Fibroblast of the conjunctiva (primary cell): ENCODE data around the gene UBE2F.
"Not testable (repeated sequence)": the region's sequence is repeated elsewhere in the genome, so short reads cannot be mapped to it uniquely, and the experiment has no call there.

ENCODE experiments used
- DNase-seq: peaks from one replicate; pipeline ENCODE4 v3.0.0-alpha.2; 2010; ENCODE audit warnings: low read depth

The UBE2F gene

DNA sequence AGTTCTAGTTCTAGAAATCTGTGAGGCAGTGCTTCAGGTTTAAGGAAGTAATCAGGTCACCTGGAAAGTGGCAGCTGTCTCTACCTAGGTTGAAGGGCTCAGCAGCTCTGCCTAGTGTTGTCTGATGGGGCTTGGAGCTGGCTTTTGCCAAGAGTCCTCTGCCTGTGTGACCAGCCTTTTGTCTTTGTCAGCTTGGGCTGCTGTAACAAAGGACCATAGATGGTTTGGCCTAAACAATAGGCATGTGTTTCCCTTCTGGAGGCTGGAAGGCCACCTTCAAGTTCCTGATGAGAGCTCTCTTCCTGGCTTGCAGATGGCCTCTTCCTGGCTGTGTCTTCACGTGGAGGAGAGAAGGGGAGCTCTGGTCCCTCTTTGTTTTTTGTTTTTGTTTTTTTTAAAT is 13.3 kb downstream of the UBE2F start:
- DNase-seq = no peak

DNA sequence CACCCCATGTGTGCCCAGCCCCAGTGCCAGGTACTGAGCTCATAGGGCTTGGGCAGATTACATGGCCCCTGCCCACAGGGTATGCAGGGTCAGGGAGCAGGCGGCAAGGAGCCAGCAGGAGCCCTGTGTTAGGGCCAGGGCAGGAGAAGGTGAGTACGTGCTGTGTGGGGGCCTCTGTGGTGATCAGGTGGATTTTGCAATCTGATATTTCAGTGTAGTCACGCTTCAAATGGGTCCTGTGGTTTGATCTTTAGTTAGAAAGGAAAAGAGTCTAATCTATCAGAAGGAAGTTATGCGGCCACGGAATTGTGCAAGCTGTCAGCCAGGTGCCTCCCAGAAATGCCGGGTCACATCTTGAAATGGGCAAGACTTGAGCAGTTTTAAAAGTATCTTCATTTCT is 13.9 kb downstream of the UBE2F start:
- no peak for DNase-seq

DNA sequence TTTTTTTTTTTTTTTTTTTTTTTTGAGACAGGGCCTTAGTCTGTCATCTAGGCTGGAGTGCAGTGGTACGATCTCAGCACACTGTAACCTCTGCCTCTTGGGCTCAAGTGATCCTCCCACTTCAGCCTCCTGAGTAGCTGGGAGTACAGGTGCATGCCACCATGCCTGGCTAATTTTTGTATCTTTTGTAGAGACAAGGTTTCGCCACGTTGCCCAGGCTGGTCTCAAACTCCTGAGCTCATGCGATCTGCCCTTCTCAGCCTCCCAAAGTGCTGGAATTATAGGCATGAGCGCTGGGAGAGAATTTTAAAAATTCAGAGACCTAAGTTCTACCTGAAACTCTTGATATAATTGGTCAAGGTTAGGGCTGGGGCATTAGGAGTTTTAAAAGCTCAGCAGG is 14.8 kb downstream of the UBE2F start:
- DNase-seq = not testable (repeated sequence)

DNA sequence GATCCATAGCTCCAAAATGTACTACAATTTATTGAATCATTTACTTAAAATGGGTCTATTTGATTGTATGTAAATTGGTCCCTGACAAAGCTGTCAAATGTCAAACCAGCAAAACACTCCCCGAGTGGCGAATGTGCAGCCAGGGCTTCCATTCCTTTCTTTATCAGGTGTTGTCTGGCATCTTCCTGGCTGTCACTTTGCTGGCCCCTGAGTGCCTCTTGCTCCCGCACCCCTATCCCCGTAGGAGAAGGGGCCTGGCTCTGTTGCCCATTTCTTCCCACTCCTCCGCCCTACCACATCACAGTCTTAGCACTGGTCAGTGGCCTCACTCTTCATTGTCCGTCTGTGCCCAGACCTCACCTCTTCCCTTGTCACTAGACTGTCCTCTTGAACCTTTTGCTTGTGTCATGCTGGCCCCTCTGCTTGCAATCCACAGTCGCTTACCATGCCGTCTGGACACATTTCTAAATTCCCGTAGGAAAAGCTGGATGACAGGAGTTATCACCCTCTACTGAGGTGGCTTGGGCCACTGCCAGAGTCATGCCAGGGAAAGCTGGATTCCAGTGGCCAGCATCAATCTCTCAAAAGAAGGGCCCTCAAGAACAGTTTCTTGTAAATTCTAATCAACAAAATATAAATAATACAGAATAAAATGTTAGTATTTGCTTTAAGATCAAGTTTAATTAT is 15.4 kb downstream of the UBE2F start:
- DNase-seq = no peak

DNA sequence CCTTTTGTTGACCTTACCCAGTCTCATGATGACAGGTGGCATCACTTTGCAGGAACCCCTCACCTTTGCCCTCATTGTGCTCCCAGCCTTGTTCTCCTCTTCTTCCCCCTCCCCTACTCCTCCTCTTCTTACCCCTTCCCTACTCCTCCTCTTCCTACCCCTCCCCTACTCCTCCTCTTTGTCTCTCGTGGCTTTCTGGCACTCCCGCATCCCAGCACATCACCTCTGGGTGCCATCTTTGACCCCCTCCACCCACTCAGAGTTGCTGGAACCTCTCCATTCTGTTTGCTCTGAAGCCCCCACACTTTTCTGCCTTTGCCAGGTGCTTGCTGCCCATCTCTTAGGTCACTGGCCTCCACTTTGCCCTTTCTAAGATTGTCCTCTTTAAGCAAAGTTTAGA is 17.1 kb downstream of the UBE2F start:
- no peak for DNase-seq

DNA sequence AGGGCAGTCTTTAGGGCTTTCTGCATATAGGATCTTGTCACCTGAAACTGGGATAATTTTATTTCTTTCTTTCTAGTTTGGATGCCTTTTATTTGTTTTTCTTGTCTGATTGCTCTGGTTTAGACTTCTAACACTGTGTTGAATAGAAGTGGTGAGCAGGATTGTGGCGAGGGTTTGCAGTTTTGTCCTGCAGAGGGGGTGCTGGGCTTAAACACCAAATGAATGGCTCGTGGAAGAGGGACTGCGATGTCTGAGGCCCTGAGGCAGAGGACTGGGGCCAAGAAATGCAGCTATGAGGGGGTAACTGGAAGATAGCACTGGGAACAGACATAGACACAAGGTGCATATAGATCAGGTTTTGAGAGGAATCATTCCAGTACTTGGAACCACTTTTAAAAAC is 20.5 kb downstream of the UBE2F start:
- no peak for DNase-seq

DNA sequence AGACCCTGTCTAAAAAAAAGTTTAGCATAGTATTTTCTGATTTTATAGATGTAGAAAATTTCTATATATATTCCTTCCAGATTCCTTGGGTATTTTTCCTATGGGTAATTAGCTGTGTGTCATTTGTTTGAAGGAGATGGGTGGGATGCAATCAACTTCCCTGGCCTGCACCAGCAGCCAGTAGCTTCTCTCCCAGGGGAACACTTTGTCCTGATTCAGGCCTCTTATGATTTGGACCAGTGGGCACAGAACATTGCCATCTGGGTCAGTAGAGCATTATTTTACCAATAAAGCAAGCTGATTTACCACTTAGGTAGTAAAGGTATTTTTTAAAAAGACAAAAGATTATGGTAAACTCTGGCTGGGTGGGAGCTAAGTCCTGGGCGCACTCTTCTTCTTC is 26.9 kb downstream of the UBE2F start:
- DNase-seq = no peak

DNA sequence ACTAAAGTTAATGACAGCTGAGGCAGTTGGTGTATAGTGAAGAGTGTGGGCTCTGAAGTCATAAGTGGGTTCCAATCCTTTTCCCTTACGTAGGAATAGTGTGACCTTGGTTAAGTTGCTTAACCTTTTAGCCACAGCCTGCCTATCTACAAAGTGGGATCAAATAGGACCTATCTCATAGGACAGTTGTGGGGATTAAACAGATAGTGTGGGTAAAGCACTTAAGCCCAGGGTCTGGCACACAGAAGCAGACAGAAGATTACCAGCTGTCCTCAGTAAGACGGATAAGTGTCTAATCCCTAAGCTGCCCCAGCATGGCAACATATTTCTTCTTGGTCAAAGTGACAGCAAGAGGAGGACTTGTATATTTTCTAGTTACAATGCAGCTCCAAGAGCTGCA is 28.2 kb downstream of the UBE2F start:
- no peak for DNase-seq

DNA sequence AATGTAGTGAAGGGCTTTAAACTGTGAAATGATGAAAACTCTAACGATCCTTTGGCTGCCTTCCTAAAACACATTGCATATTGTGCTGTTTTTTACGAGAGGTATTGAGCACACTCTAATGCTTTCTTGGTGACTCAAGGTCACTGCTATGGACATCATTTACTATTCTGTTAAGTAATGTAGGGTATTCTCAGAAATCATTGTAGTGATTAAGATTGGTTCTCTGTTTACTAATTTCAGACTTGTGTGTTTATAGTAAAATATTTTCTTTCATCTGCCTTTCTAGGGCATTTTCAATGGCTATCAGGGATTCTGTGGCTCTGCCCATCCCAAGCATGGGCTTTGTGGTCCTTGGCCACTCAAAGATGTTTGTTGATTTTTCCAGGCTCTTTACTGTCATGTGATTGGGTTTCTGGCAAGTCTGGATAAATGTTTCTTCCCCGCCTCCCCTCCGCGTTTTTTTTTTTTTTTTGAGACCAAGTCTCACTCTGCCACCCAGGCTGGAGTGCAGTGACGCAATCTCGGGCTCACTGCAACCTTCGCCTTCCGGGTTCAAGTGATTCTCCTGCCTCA is 29.3 kb downstream of the UBE2F start:
- DNase-seq = peak; percentile 17

DNA sequence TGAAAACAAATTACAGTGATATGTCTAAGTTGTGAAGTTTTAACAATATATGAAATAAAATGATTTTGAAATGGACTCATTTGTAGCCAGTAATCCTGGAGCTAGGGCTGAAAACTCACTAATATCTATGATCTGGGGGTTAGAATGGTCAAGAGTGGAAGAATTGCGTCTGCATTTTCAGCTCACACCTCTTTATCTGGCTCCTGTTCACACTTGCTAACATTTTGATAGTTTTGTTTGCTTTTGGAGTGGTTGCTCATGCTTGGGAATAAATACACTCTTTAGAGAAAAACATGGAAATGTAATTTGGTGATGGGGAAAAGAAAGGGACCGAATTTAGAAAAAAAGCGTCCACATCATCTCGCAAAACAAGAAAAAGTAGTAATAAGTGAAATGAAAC is 30.7 kb downstream of the UBE2F start:
- no peak for DNase-seq

DNA sequence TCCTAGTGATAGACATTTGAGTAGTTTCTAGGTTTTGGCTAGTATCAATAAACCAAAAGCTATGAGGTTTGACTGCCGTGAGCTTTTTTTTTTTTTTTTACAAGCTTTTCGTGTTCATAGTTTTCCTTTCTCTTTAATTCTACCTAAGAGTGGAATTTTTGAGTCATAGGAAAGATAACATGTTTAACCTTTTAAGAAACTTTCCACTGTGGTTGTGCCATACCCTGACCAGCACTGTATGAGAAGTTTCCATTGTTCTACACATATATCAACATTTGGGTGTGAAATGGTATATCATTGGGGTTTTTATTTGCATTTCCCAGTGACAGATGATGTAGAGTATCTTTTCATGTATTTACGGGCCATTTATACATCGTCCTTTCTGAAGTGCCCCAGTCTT is 31.7 kb downstream of the UBE2F start:
- no peak for DNase-seq

DNA sequence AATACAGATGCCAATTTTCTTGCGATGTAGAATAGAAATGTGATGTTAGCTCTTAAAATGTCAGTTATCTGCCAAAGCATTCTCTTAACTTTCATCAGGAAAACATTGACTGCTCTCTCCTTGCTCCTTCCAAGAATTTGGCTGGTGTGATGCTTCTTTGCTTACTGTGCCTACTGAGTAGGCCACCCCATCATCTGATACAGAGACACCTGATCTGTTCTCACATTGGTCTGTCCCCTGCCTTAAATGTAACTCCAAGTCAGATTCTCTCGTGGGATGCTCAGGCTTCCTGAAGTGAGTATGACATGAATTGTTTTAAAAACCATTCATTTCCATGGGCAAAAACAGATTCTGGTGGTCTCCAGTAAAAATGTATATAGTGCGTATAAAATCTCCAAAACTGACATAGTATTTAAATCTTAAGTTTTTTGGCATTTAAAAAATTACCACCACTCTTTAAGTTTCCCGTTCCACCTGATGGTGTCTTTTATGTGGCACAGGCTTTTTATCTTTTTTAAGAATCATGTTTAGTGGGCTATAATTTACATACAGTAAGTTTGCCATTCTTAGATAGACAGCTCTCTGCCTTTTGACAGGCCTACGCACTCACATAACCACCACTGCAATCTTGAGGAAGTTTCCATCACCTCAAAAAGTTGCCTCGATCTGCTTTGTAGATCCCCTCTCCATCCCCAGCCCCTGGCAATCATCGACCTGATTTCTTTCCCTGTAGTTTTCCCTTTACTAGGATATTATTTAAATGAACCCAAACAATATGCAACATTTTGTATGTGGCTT is 36.6 kb downstream of the UBE2F start:
- DNase-seq = no peak

DNA sequence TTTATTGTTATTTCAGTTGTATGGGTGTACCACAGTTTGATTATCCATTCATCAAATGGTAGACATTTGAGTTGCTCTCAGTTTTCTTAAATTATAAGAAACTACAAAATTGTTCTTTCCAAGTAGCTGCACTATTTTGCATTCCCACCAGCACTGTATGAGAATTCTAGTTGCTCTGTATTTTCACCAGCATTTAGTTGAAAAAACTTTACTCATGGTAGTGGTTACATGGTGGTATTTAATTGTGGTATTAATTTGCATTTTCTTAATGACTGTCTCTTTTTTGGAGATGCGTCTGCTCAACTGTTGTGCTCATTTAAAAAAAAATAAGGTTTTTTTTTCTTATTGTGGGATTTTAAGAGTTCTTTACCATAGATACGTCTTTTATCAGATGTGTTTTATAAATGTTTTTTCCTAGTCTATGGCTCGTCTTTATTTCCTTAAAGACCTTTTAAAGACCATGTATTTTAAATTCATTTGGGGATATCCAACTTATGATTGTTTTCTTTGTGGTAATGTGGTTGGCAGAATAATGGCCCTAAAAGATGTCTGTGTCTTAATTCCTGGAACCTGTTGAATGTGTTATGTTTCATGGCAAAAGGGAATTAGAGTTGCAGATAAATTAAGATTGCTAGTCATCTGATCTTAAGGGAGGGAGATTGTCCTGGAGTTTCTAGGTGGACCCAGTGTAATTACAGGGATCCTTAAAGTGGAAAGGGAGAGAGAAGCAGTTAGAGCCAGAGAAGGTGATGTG is 37.4 kb downstream of the UBE2F start:
- no peak for DNase-seq

DNA sequence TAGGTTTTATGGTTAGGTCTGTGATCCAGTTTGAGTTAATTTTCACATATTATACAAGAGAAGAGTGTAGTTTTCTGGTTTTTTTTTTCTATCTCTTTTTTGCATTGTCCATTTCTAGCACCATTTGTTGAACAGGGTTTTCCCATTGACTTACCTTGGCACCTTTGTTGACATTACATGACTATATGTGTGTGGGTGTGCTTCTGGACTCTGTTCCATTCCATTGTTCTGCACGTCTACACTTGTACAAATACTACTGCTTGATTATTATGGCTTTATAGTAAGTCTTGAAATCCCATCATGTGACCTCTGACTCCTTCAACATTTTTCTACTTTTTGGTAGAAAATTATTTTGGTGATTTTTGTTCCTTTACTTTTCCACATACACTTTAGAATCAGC is 38.7 kb downstream of the UBE2F start:
- DNase-seq = no peak

DNA sequence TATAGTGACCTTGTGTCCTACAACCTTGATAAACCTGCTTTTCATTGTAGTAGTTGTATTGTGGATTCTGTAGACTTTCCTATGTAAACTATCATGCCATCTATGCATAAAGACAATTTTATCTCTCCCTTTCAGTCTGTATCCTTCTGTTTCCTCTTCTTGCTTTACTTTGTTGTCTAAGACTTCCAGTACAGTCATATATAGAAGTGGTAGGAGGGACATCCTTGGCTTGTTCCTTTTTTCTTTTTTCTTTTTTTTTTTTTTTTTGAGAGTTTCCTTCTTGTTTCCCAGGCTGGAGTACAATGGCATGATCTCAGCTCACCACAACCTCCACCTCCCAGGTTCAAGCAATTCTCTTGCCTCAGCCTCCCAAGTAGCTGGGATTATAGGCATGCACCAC is 39.7 kb downstream of the UBE2F start:
- no peak for DNase-seq

DNA sequence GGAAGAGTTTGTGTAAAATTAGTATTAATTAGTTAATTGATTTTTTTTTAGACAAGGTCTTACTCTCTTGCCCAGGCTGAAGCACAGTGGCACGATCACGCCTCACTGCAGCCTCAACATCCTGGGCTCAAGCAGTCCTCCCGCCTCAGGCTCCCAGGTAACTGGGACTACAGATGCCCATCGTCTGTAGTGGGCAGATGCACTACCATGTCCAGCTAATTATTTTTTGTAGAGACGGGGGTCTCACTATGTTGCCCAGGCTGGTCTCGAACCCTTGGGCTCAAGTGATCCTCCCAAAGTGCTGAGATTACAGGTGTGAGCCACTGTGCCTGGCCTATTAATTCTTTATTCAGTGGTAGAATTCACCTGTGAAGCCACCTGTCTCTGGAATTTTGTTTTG is 41.1 kb downstream of the UBE2F start:
- DNase-seq = no peak

DNA sequence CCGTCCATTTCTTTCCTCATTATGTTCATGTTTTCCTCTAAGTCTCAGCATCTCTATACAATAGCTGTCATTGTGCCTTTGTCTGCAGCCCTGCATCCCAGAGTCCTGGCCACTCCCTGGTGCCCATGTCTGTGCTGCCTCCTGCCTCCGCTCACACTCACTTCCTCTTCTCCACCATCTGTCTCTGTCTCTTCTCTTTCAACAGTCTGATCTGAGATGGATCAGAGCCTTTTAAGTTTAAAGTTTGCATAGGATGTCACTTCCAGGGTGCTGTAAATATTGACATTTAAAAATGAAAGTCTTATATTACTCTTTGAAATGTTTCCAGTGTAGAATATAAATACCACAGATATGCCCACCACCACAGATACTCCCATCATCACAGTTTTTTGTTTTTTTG is 42.7 kb downstream of the UBE2F start:
- DNase-seq = no peak

DNA sequence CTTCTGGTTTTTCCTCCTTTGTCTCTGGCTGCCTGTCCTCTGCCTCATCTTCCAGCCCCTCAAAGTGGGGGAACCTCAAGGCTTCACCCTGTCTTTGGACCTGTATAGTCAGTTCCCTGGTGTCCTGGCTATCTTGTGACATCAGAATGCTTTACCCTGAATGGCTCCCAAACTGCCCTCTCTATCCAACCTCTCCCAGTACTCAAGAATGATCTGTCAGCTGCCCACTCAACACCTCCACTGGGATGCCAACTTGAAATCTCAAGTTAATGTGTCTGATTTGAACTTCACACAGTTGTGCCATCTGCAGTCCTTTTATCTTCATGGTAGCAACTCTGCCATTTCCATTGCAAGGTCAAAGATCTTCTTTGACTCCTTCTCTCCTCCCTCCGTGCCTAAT is 43.8 kb downstream of the UBE2F start:
- no peak for DNase-seq

DNA sequence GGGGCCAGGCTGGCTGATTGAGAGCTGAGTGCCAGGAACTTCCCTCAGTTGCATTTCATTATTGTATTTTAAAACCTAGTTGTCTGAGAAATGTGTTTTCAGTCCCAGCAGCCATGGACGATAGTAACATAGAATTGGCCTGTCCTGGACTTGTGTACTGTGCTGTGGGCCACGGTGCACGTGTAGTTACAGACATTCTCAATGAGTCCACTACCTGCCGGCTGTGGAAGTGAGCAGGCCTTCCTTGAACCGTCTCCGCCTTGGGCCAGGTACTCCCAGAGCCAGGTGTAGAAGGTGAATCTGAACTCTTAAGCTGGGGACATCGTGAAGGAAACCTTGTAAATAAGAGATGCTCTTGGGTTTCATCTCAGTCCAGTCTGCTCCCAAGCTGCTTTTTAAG is 47.0 kb downstream of the UBE2F start:
- DNase-seq = no peak

DNA sequence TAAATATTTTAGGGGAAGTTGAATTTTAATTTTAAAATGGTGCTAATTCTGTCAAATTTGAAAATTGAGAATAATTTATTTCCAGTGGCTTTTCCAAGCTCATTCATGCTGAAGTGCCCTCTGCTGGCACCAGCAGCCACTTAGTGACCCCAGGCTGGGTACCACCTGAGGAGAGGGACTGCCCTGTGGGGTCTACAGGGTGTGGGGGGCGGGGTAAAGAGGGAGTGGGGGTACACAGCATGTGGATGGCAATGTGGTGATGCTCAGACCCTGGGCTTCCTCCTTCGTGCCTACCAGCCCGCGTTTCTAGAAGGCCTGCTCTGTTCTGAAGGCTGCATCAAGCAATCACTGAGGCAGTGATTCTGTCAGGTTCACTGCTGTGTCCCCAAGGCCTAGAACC is 48.9 kb downstream of the UBE2F start:
- no peak for DNase-seq

DNA sequence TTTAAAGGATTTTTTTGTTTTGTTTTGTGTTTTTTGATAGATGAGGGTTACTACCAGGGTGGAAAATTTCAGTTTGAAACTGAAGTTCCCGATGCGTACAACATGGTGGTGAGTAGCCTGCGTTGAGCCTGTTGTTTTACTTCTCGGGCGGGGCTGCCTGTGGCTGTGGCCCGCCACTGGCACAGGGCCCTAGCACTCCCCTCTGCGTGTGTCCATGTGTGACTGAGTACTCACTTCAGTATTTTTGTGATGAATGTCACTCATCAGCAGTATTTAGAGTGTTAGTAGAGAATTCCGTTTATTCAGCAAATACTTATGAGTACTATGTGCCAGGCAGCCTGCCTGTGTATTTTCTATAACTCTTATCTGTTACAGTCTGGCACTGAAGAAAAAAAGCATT is 49.7 kb downstream of the UBE2F start:
- DNase-seq = no peak

DNA sequence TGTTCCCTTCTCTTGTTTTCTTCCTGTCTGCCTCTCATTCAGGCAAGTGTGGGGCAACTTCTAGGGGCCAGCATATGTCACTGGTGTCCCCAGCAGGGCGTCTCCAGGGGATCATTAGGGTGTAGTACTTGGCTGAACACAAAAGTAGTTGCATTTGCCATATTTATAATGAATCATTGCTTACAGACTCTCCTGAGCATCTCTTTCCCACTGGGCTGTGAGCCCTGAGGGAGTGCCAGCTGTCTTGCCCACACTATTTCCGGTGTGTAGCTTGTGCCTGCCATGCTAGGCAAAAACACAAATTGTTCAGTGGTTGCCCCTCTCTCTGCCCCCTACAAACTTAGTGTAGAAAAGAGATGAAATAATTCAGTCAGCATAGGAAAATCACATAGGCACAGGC is 53.1 kb downstream of the UBE2F start:
- DNase-seq = no peak

DNA sequence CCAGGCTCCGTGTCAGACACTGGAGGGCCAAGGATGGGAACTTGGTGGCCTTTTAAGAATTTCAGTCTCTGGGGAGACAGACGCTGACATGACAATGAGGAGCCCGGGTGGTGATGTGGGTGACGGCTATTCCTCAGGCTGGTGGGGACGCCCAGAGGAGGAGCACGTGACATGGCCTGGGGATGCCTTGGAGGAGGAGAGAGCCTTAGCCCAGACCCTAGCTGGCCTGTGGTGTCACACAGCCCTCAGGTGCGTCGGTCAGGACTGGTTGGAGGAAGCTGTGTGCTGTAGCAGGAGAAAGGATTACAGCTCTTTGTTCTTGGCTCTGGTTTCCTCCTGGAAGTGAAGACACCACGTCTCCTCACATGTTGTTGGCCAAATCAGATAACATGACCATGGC is 54.0 kb downstream of the UBE2F start:
- no peak for DNase-seq
